T-helper 1 cell (primary cell): ENCODE measurements around the gene C19orf25.

Experiments
- DNase-seq, 5 donors: peaks; one replicate each; pipeline ENCODE4 v3.0.0-alpha.2; 2012 to 2020

The C19orf25 gene

GRCh38 chr19:1465191-1466016 is 13.6 kb downstream of the C19orf25 start:
- peak in 1 of 5 donors; percentile 39 for DNase-seq

DNA sequence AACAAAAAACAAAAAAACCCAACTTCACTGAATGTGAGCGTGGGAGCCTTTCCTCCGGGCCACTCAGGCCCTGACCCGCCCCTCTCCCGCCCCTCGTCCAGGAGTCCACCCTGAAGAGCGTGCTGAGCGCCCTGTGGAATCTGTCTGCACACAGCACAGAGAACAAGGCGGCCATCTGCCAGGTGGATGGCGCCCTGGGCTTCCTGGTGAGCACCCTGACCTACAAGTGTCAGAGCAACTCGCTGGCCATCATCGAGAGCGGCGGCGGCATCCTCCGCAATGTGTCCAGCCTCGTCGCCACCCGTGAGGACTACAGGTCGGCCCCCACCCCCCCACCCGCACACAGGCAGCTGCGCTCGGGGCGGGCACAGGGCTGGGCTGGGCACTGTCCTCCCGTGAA is 17.2 kb downstream of the C19orf25 start:
- no peak for DNase-seq

DNA sequence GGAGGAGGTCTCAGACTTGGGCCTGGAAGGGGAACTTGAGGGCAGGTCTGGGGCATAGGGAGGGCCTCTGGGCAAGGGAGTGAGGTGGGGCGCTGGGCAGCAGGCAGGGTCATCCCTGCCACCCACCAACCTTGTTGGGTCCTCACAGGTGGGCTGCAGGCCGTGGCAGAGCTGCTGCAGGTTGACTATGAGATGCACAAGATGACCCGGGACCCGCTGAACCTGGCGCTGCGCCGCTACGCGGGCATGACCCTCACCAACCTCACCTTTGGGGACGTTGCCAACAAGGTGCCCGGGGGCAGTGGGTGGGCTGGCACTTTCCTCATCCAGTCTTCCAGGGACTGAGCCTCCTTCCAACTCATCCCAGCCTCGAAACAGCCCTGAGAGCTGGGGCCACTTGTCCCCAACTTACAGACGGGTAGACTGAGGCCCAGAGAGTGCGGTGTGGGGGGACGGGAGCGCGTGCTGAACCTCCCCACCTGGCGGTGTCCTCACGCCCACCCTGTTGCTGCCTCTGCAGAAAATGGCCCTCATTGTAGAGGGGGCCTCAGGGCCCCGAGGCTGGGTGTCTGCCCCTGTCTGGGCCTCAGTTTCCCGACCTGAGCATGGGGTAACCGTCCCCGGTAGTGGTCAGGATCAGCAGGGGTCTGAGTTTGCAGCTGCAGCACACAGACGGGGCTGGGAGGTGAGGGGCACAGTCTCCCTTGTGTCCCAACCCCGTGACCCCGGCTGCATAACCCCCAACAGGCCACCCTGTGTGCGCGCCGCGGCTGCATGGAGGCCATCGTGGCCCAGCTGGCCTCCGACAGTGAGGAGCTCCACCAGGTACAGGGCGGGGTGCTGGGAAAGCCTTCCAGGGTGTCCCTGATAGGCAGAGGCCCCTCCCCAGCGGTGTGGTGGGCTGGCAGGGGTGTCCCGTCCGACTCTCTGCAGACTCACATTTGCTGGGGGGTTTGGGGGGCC is 18.7 kb downstream of the C19orf25 start:
- no peak for DNase-seq

DNA sequence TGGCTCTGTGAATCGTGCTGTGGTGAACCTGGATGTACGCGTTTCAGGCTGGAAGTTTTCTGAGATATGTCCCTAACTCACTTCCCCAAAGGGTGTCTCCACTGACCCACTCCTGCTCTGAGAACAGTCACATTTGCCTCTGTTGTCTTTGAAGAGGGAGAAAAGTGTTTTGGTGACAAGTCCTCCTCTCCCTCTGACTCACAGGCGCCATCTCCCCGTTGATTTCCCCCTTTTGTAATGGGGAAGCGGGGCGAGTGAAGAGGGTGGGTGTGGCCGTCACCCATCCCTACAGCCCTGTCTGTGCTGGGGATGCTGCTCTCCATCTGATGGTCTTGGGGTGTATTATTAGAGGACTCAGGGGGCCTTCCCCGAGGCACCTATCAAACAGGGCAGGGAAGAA is 19.5 kb downstream of the C19orf25 start:
- DNase-seq, result no peak

DNA sequence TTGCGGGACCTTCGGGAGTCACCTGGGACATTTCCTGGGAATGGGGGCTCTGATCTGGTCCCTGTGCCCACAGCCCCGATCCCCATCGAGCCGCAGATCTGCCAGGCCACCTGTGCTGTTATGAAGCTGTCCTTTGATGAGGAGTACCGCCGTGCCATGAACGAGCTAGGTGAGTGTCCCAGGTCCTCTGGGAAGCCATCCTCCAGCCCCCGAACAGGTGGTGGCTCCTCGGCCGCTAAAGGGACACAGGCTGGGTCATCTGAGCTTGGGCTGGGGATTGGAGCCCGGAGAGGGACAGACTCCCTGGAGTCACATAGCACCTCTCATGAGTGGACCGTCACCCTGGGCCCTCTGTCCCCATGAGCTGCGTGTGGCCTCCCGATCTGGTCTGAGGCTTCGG is 21.1 kb downstream of the C19orf25 start:
- DNase-seq, result no peak

DNA sequence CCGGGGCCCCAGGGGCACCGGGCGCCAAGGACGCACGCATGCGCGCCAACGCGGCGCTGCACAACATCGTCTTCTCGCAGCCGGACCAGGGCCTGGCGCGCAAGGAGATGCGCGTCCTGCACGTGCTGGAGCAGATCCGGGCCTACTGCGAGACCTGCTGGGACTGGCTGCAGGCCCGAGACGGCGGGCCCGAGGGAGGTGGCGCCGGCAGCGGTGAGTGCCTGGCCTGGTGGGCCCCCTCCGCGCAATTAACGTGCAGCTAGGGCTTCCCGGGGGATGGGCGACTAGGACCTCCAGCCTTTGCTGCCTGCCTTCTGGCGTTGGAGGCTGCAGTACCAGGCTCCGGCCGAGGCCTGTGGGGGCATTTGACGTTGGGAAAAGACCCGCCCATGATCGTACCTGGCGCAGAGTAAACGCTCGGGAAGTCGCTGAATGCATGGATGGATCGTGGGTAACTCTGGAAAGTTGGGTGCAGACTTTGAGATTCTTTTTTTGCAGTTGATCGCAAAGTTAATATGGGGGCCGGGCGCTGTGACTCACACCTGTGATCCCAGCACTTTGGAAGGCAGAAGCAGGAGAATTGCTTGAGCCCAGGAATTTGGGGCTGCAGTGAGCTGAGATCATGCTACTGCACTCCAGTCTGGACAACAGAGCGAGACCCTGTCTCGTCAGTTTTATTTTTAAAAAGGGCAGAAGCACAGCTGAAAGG is 21.8 kb downstream of the C19orf25 start:
- DNase-seq, result no peak

- DNase-seq, result no peak
Observed at GRCh38 chr19:1456121-1456900, 22.7 kb downstream of the C19orf25 start.

DNA sequence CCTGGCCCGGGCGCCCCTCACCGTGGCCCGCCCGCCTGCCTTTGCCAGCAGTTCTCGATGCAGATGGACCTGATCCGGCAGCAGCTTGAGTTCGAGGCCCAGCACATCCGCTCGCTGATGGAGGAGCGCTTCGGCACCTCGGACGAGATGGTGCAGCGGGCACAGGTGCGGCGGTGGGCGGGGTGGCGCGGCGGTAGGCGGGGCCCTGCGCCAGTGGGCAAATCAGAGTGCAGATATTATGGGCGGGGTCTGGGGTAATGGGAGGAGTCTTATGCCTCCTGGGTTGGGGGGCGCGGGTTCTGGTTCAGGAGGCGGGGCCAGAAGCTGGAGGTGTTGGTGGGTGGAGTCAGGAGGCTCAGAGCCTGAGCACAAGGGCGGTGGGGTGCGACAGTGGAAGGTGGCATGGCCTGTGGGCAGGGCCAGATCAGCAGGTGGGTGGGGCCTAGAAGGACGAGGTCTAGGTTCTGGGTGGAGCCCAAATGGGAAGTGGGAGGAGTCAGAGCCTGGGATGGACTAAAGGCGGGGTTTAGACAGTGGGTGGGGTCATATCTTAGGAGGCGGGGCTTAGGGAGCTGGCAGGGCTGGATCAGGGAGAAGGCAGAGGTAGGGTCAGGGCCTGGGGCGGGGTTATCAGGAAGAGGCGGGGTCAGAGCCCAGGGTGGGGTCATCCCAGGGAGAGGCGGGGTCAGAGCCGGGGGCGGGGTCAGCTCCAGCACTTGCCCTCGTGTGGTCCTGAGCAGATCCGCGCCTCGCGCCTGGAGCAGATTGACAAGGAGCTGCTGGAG is 23.5 kb downstream of the C19orf25 start:
- DNase-seq, result peak in 4 of 5 donors; percentile 39 to 70 (median 50)

- DNase-seq, result no peak
Observed at GRCh38 chr19:1455002-1455335, 24.0 kb downstream of the C19orf25 start.

GRCh38 chr19:1453525-1454364 is 25.3 kb downstream of the C19orf25 start:
- DNase-seq, result no peak

DNA sequence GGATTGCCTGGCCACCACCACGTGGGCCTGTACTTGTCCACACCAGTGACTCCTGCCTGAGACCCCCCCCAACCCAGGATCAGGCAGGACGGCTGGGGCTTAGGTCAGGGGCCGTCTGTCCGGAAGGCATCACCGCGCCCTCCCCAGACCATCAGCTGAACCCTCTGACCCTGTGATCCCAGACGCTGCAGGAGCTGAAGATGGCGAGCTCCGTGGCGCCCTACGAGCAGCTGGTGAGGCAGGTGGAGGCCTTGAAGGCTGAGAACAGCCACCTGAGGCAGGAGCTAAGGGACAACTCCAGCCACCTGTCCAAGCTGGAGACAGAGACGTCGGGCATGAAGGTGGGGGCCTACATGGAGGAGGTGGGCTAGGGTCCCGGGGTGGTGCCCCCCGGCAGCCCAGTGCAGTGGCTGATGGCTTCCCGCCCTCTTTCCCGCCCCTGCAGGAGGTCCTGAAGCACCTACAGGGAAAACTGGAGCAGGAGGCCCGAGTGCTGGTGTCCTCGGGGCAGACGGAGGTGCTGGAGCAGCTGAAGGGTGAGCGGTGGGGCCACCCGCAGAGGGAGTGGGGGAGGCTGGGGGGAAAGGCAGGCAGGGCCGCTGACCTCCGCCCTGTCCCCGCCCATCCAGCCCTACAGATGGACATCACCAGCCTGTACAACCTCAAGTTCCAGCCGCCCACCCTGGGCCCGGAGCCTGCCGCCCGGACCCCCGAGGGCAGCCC is 26.1 kb downstream of the C19orf25 start:
- DNase-seq, result no peak

- DNase-seq, result no peak
Observed at GRCh38 chr19:1451916-1452801, 26.9 kb downstream of the C19orf25 start.

- no peak for DNase-seq
Observed at GRCh38 chr19:1450735-1451731, 28.0 kb downstream of the C19orf25 start.

- peak in 1 of 5 donors; percentile 29 for DNase-seq
Observed at GRCh38 chr19:1449467-1450442, 29.3 kb downstream of the C19orf25 start, which contains the start of gene APC2. Gene APC2, plus strand, starts transcription at chr19:1450121. Its CDS starts 2,881 bp downstream, at chr19:1453002.

DNA sequence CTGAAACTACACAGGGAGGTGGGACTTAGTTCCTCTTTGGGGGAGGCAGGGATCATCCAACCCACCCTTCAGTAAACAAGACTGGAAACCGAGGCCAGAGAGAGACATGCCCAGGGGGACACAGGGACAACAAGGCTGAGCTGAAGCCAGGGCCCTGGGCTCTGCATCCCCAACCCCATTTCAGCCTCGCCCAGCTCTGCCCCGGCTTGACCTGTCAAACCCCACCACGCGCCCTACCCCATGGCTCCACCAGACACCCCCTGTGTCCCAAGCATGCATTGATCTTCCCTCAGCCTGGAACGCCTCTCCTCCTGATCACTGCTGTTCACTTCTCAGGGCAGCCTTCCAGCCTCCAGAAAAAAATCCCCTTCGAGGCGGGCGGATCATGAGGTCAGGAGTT is 31.1 kb downstream of the C19orf25 start:
- no peak for DNase-seq

GRCh38 chr19:1447504-1447903 is 31.5 kb downstream of the C19orf25 start:
- no peak for DNase-seq
